Common myeloid progenitor, CD34-positive (primary cell): ENCODE results near the gene MYH7B.

ENCODE experiments used
- CTCF ChIA-PET: fragments of 350-600 bp; sonication (Branson Sonifier 250); formaldehyde crosslinking; loops from one replicate; lab custom pipeline; 2021; ENCODE audit warnings: antibody characterized with exemption; lab: Charles Lee
- POLR2A ChIA-PET: fragments of 350-600 bp; sonication (Branson Sonifier 250); formaldehyde crosslinking; loops from one replicate; lab custom pipeline; 2021; ENCODE audit warnings: antibody characterized with exemption; lab: Charles Lee
- DNase-seq, 3 donors: peaks; one replicate each; pipeline versions ENCODE4 v3.0.0 to v3.0.0-alpha.2; 2013
- H3K27ac ChIP-seq, 2 experiments: 1 replicate in 1 of 2; 2 replicates in 1 of 2; pipeline ENCODE4 v1.7.0; 2013; ENCODE audit warnings: inconsistent platforms in 2 of 2, low read length in 2 of 2, mild to moderate bottlenecking in 2 of 2, low read depth in 1 of 2, moderate library complexity in 1 of 2; ENCODE audit not compliant: severe bottlenecking in 2 of 2, insufficient read depth in 1 of 2, poor library complexity in 1 of 2
- H3K27me3 ChIP-seq, 5 experiments: replicated peaks in 2 of 5; 1 replicate in 3 of 5; 2 replicates in 2 of 5; pipeline versions ENCODE4 v1.6.1 to v1.7.0; 2013; ENCODE audit warnings: low read length in 4 of 5, mild to moderate bottlenecking in 2 of 5, moderate library complexity in 2 of 5, inconsistent platforms in 1 of 5; ENCODE audit not compliant: insufficient read depth in 5 of 5, control insufficient read depth in 4 of 5
- H3K36me3 ChIP-seq, 4 experiments: 1 replicate in 2 of 4; 2 replicates in 2 of 4; pipeline versions ENCODE4 v1.6.1 to v1.7.0; 2013; ENCODE audit warnings: low read length in 3 of 4, control low read depth in 1 of 4, mild to moderate bottlenecking in 1 of 4; ENCODE audit not compliant: control insufficient read depth in 4 of 4, insufficient read depth in 4 of 4
- H3K4me1 ChIP-seq, 4 experiments: 1 replicate in 3 of 4; 2 replicates in 1 of 4; pipeline versions ENCODE4 v1.6.1 to v1.7.1; 2013; ENCODE audit warnings: low read length in 3 of 4, mild to moderate bottlenecking in 3 of 4, control low read depth in 1 of 4, inconsistent platforms in 1 of 4, moderate library complexity in 1 of 4; ENCODE audit not compliant: control insufficient read depth in 4 of 4, insufficient read depth in 4 of 4; ENCODE audit errors: control extremely low read depth in 1 of 4
- H3K4me3 ChIP-seq, 7 experiments: 1 replicate in 4 of 7; 2 replicates in 3 of 7; pipeline versions ENCODE4 v1.5.1 to v1.7.0; 2013; ENCODE audit warnings: mild to moderate bottlenecking in 7 of 7, low read length in 6 of 7, moderate library complexity in 6 of 7, inconsistent platforms in 2 of 7, low read depth in 2 of 7, control low read depth in 1 of 7; ENCODE audit not compliant: insufficient read depth in 4 of 7, control insufficient read depth in 1 of 7; ENCODE audit errors: extremely low read depth in 1 of 7
- H3K9me3 ChIP-seq, 5 experiments: 1 replicate in 4 of 5; 2 replicates in 1 of 5; pipeline versions ENCODE4 v1.6.1 to v1.7.1; 2013; ENCODE audit warnings: low read length in 4 of 5, mild to moderate bottlenecking in 2 of 5, inconsistent platforms in 1 of 5, low read depth in 1 of 5, moderate library complexity in 1 of 5; ENCODE audit not compliant: control insufficient read depth in 4 of 5, insufficient read depth in 2 of 5; ENCODE audit errors: control extremely low read depth in 1 of 5
- WGBS: methylation state at CpG from one replicate; pipeline ENCODE4 v1.1.5; 2013; ENCODE audit not compliant: insufficient coverage; 5-methylcytosine and 5-hydroxymethylcytosine counted together

The MYH7B gene

GRCh38 chr20:34979366-34980153, 23.9 kb downstream of the MYH7B start:
- CTCF ChIA-PET: interaction anchor here (1.4 kb wide), 1 partner anchor 12 kb away, joined by 3 read pairs; no protein-coding TSS in a partner anchor
- POLR2A ChIA-PET: no interaction called here
- no peak for DNase-seq

GRCh38 chr20:34980543-34981233, 25.0 kb downstream of the MYH7B start:
- no peak overlapping the region for H3K4me3 ChIP-seq
- no peaks in the 10 kb centered on the region for H3K9me3 ChIP-seq
- H3K4me1 ChIP-seq: no peaks in the 10 kb centered on the region
- no peak overlapping the region for H3K27ac ChIP-seq
- DNase-seq: no peak
- WGBS: 95% methylated on average over 17 of the region's 22 CpGs
- ChIA-PET CTCF (no interaction called here), POLR2A (no interaction called here)
- peaks cover 0 to 31% (median 4%) of the 10 kb centered on the region in 5 experiments for H3K27me3 ChIP-seq
- H3K36me3 ChIP-seq: no peaks in the 10 kb centered on the region

More at GRCh38 chr20:34979366-34980153, 23.9 kb downstream of the MYH7B start:
- H3K27me3 ChIP-seq: peaks cover 0 to 25% (median 4%) of the 10 kb centered on the region in 5 experiments
- no peak overlapping the region for H3K4me3 ChIP-seq
- no peak overlapping the region for H3K27ac ChIP-seq
- no peaks in the 10 kb centered on the region for H3K9me3 ChIP-seq
- H3K36me3 ChIP-seq: no peaks in the 10 kb centered on the region
- WGBS: 86% methylated on average over 31 of the region's 42 CpGs
- no peaks in the 10 kb centered on the region for H3K4me1 ChIP-seq

- H3K9me3 ChIP-seq: no peaks in the 10 kb centered on the region
- no peak overlapping the region for H3K4me3 ChIP-seq
- no peak overlapping the region for H3K27ac ChIP-seq
- H3K36me3 ChIP-seq: no peaks in the 10 kb centered on the region
- peaks cover 0 to 38% (median 4%) of the 10 kb centered on the region in 5 experiments for H3K27me3 ChIP-seq
- ChIA-PET CTCF (interaction anchor here (0.6 kb wide), 1 partner anchor 1155 kb away, joined by 3 read pairs; no protein-coding TSS in a partner anchor), POLR2A (no interaction called here)
- 96% methylated on average over 14 of the region's 21 CpGs for WGBS
- no peaks in the 10 kb centered on the region for H3K4me1 ChIP-seq
- DNase-seq: no peak
Measured at GRCh38 chr20:34982270-34983088, 26.8 kb downstream of the MYH7B start.

GRCh38 chr20:34983089-34983820, 27.6 kb downstream of the MYH7B start:
- WGBS: 49% methylated on average over 3 of the region's 5 CpGs
- no peaks in the 10 kb centered on the region for H3K36me3 ChIP-seq
- H3K4me1 ChIP-seq: no peaks in the 10 kb centered on the region
- H3K27me3 ChIP-seq: peaks cover 0 to 34% (median 4%) of the 10 kb centered on the region in 5 experiments
- POLR2A ChIA-PET: no interaction called here
- no peaks in the 10 kb centered on the region for H3K9me3 ChIP-seq
- no peak overlapping the region for H3K4me3 ChIP-seq
- no peak for DNase-seq
- CTCF ChIA-PET: no interaction called here
- no peak overlapping the region for H3K27ac ChIP-seq

DNA sequence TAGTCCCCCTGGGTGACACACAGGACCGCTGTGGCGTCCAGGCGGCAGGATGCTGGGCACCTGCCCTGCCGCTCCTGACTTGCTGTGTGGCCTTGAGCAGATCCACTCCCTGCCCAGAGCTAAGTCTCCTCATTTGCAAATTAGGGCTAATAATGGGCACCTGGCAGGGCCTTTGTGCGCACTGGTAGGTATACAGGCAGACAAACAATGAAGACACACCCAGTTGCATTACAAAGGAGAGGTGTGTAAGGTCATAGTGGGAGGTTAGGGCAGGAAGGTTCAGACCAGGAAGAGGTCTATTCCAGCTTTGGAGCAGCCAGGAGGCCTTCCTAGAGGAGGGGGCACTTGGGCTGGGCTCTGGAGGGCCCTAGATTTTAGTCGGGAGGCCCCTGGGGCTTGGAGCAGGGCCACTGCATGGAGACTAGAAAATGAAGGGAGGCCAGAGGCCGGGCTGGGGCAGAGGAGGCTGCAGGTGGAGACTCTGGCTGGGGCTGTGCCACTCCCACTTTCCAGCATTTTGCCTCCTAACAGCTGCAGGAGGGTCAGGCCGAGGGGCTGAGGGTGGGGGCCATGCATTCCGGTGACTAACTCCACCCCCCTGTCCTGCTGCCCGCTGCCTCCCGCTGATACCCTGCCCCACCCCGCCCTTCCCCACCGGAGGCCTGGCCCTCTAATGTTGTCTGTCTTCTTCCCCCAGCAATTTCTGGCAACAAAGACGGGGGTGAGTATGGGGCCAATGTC, 28.5 kb downstream of the MYH7B start:
- ChIA-PET CTCF (no interaction called here), POLR2A (no interaction called here)
- no peak for DNase-seq
- 42% methylated on average over 14 of the region's 14 CpGs for WGBS
- no peaks in the 10 kb centered on the region for H3K36me3 ChIP-seq
- no peak overlapping the region for H3K4me3 ChIP-seq
- H3K4me1 ChIP-seq: no peaks in the 10 kb centered on the region
- no peak overlapping the region for H3K27ac ChIP-seq
- H3K27me3 ChIP-seq: peaks cover 0 to 34% (median 4%) of the 10 kb centered on the region in 5 experiments
- H3K9me3 ChIP-seq: no peaks in the 10 kb centered on the region

DNA sequence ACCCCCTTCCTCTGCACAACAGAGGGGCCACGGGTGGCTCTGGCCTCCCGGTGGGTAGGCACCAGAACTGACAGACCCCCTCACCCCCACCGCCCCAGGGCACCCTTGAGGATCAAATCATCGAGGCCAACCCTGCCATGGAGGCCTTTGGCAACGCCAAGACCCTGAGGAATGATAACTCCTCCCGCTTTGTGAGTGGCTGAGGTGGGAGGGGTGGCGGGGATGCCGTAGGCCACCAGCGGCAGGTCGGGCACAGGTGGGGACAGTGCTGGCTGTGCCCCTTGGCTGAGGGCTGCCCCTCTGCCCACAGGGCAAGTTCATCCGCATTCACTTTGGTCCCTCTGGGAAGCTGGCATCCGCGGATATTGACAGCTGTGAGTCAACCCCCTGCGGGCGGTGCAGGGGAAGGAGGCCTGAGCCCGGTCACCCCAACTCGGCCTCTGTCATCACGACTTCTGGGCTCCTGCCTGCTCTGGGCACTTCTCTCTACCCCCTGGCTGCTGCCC, 29.1 kb downstream of the MYH7B start:
- WGBS: 70% methylated on average over 14 of the region's 18 CpGs
- DNase-seq: no peak
- H3K9me3 ChIP-seq: no peaks in the 10 kb centered on the region
- no peak overlapping the region for H3K4me3 ChIP-seq
- H3K4me1 ChIP-seq: no peaks in the 10 kb centered on the region
- H3K27me3 ChIP-seq: peaks cover 0 to 34% (median 4%) of the 10 kb centered on the region in 5 experiments
- POLR2A ChIA-PET: interaction anchor here (0.6 kb wide), 1 partner anchor 347 kb away, joined by 3 read pairs; no protein-coding TSS in a partner anchor
- no peak overlapping the region for H3K27ac ChIP-seq
- CTCF ChIA-PET: interaction anchor here (1.0 kb wide), 1 partner anchor 11 kb away, joined by 3 read pairs; no protein-coding TSS in a partner anchor
- H3K36me3 ChIP-seq: no peaks in the 10 kb centered on the region
